AG08396 (cell line): ENCODE measurements around the gene TTLL5.
A peak's percentile ranks its signal among the peaks of the same experiment; 100 is the strongest.
"Not testable (repeated sequence)": the region's sequence is repeated elsewhere in the genome, so short reads cannot be mapped to it uniquely, and the experiment has no call there.

Experiments used
- DNase-seq: peaks from one replicate; pipeline ENCODE4 v3.0.0; 2012; ENCODE audit warnings: low spot score, mixed read lengths

TTLL5 gene

DNA sequence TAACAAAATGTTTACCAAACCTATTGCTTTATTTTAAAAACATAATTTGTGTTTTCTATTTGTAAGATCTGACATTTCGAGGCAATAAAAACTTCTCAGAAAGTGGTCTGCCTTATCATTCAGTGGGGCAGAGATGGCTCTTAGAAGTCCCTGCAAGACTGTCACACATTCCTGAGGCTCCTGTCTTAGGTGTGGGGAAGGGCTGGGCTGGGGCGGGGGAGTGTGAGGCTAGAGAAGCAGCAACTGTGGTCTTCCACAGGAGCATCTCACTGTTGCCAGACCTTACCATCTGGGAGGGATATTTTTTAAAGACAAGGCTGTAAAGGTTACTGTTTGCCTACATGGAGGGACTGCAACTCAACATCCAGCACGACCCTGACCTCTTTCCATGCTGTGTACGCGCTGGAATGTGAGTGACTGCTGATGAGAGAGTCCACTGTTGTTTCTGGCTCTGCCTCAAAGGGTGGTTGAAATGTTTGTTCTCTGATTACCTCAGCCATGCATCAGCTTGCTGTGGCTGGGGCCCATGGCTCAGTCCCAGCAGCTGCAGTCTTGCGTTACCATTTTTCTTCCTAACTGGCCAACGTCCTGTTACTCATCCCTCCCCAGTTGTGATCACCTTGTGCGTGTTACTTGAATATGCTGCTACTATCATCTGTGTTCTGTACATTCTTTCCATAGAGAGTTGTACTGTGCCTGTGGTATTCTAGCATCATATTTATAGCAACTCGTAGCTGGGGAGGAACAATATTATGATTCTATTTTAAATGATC is 12.8 kb upstream of the TTLL5 start:
- DNase-seq: peak; percentile 83

- DNase-seq: no peak
Observed at GRCh38 chr14:75649337-75649736, 11.7 kb upstream of the TTLL5 start.

DNA sequence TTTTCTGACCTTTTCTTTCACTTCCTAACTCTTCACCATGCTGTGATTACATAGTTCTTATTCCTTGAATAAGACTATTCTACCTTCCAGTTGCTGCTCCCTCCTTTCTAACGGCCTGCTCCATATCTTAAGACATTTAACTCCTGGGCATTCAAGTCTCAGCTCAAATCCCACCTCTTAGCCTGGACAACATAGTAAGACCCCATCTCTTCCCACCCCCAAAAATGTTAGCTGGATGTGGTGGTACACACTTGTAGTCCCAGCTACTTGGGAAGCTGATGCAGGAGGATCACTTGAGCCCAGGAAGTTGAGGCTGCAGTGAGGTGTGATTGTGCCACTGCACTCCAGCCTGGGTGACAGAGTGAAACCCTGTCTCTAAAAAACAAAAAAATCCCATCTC is 11.3 kb upstream of the TTLL5 start:
- no peak for DNase-seq

- DNase-seq: no peak
Observed at GRCh38 chr14:75650253-75651058, 10.6 kb upstream of the TTLL5 start.

GRCh38 chr14:75653563-75653962 is 7.5 kb upstream of the TTLL5 start:
- no peak for DNase-seq

GRCh38 chr14:75654127-75654732 is 6.8 kb upstream of the TTLL5 start:
- peak; percentile 70 for DNase-seq

- DNase-seq: no peak
Observed at GRCh38 chr14:75655235-75655634, 5.8 kb upstream of the TTLL5 start.

GRCh38 chr14:75657331-75657730 is 3.7 kb upstream of the TTLL5 start:
- no peak for DNase-seq

DNA sequence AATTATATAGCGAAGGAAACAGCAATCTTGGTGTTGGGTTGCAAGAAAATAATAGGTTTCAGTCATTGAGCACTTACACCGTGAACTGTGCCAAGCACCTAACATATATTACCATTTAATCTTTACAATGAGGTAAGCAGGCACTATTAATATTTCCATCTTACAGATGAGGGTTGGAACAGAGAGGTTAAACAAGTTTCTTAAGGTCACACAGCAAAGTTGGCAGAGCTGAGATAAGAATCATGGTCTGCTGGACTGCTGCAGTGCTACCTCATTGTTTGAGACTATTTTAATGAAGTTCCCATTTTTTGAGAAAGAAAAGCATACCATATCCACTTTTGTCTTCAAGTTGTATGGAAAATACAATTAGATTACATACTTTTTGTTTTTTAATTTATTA is 2.1 kb upstream of the TTLL5 start:
- no peak for DNase-seq

- DNase-seq: no peak
Observed at GRCh38 chr14:75660238-75660629, 812 bp upstream of the TTLL5 start.

- no peak for DNase-seq
Observed at GRCh38 chr14:75661499-75661814, 411 bp downstream of the TTLL5 start.

DNA sequence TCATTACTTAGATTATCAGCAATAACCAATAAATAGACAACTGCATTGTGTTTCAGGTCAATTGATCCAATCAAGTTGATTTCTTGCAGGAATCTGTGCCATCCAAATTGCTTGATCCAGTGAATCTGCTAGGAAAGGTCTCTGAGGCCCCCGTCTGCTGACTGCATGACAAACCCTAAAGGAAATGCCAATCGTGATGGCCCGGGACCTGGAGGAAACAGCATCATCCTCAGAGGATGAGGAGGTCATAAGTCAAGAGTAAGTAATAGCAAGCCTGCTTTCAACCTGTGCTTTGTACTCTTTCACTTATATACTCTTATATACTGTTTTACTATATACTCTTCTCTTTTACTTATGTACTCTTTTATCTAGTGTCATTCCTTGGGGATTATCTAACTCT is 1.9 kb downstream of the TTLL5 start:
- DNase-seq: no peak

GRCh38 chr14:75667099-75667765 is 6.2 kb downstream of the TTLL5 start:
- DNase-seq: no peak

DNA sequence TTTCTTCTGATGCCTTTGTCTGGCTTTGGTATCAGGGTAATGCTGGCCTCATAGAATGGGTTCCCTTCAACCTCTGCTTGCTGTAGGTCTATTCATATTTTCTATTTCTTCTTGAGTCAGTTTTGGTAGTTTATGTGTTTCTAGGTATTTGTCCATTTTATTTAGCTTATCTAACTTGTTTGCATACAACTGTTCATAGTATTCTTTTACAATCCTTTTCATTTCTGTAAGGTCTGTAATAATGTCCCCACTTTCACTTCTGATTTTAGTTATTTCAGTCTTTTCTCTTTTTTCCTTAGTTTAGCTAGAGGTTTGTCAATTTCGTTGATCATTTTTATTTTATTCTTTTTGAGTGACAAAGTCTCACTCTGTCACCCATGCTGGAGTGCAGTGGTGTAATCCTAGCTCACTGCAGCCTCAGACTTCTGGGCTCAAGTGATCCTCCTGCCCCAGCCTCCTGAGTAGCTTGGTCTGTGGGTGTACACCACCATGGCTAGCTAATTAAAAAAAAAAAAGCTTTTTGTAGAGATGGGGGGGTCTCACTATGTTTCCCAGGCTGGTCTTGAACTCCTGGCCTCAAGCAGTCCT is 11.7 kb downstream of the TTLL5 start:
- no peak for DNase-seq

DNA sequence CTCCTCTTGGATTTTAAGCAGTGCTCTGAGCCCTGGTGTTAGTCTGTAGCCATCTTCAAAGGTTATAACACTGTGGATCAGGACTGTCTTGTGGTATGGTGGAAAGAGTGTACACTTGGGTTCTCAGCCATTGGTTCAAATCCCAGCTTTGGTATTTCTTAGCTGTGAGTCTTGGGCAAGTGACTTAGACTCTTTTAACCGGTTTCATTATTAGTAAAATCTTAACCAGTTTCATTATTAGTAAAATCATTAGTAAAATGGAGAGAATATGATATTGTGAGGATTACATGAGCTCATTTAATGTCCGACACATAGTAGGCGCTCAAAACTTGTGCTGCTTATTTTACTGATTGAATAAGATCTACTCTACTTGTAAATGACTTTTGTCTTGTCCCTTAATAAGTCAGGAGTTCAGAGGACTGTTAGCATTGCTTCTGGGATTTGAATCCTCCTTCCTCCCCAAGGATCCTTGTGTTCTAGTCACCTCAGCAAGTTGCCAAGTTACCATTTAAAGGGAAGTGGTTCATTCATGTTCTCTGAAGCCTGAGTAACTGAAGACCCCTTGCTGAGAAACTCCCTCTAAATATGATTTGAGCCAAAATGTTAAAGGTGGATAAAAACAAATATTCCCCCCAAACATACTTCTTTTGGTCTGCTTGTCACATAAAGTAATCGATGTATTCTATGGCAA is 12.4 kb downstream of the TTLL5 start:
- no peak for DNase-seq

- no peak for DNase-seq
Observed at GRCh38 chr14:75675265-75675960, 14.4 kb downstream of the TTLL5 start.

DNA sequence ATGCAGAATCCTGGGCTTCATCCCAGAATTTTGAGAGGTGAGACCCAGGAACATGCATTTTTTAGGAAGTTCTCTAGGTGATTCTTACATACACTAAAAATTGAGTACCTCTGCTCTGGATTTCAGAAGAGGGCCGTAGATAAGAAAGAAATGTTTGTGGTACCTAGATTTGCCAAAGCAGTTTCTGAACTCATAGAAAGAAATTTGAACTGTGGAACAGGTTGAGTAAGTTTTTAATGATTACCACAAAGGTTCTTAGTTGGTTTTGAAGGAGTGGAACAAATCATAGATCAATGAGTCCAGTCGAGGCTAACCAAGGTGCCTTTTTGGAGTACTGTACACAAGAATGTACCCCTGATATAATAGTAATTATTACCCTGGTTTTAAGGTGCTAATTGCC is 24.9 kb downstream of the TTLL5 start:
- DNase-seq: no peak

- DNase-seq: peak; percentile 28
Observed at GRCh38 chr14:75689012-75689411, 28.0 kb downstream of the TTLL5 start.

GRCh38 chr14:75690010-75690409 is 29.0 kb downstream of the TTLL5 start:
- no peak for DNase-seq

GRCh38 chr14:75695025-75695424 is 34.0 kb downstream of the TTLL5 start:
- not testable (repeated sequence) for DNase-seq

DNA sequence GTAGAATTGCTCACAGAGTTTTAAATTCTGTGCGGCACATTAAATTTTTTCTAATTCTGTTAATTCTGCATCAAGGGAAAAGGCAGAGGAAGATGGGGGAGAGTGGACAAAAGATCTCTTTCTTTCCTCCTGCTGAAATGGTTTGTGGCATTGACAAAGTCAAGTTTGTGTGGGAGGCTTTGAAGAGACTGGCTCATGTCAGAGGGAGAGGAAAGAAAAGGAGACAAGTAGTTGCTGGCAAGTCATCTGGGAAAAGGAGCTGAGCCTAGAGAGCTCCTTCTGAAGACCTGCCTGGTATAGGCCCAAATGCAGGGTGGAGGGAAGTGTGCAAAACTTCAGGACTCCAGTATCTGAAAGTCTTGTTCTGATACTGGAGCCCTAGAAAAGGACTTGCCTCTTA is 36.3 kb downstream of the TTLL5 start:
- no peak for DNase-seq
